Upper lobe of left lung (tissue), 4 donors: ENCODE measurements around the gene MRPL48.
"Not testable (repeated sequence)": the region's sequence is repeated elsewhere in the genome, so short reads cannot be mapped to it uniquely, and the experiment has no call there.

ENCODE experiments used
- CTCF ChIP-seq, 6 experiments: fragments of 450-650 bp in 4 of 6; fragments of 200-600 bp in 2 of 6; sonication (generic) in 2 of 6; IDR thresholded peaks; one replicate each; pipeline ENCODE4 v1.5.1; 2016 to 2019; ENCODE audit warnings: antibody characterized with exemption in 6 of 6
- POLR2AphosphoS5 ChIP-seq, 2 donors: sonication (generic); formaldehyde crosslinking; IDR thresholded peaks; one replicate each; pipeline ENCODE4 v1.5.1; 2017; ENCODE audit warnings: antibody characterized with exemption in 2 of 2

- TF ChIP-seq POLR2AphosphoS5, CTCF (IDR thresholded peaks at IDR 0.05): not testable (repeated sequence)
These were observed 36.8 kb upstream of the MRPL48 start for GRCh38 chr11:73750862-73751261.
